CD4-positive, alpha-beta T cell treated with Interleukin-2 at 100 ng/mL for 4 hours (primary cell): ENCODE results near the gene LRRC66.

ENCODE experiments used
- DNase-seq: peaks from one replicate; pipeline ENCODE4 v3.0.0-alpha.2; 2020; ENCODE audit warnings: low spot score

Gene LRRC66

DNA sequence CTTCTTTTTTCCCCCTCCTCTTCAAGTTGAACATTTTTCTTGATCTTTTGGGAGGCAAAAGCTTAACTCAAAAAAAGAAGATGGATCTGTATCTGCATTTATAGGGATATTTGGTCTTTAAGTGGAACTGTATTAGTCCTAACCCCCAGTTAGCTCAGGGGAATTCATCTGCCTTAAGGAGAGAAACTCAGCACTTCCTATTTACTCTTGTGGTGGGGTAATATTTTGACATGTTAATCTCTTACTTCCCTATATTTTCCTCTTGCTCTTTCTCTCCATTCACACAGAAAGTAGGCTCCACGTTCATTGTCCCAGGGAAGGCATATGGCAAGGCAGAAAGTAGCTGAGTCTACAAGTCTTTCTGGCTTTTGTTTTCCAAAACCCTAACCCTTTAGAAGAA, 5.3 kb downstream of the LRRC66 start:
- DNase-seq: no peak

GRCh38 chr4:52012651-52013050, 7.5 kb downstream of the LRRC66 start:
- no peak for DNase-seq

DNA sequence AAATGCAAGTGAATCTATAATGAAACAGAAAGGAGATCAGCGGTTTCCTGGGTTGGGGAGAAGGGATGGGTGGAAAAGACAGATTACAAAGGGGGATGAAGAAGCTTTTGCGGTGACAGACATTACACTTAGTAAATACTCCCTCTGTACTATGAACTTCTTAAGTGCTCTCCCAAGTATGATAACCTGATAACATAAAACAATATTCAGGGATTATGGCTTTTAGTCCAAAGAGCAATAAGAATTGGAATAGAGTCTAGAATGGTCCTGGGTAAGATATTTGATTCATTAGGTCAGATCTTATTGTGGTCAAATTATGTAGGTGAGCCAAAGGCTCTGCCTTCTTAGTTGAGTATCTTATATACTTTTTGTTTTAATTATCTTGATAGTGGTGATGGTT, 9.2 kb downstream of the LRRC66 start:
- no peak for DNase-seq

- DNase-seq: no peak
Measured at GRCh38 chr4:52006887-52007286, 13.3 kb downstream of the LRRC66 start.

DNA sequence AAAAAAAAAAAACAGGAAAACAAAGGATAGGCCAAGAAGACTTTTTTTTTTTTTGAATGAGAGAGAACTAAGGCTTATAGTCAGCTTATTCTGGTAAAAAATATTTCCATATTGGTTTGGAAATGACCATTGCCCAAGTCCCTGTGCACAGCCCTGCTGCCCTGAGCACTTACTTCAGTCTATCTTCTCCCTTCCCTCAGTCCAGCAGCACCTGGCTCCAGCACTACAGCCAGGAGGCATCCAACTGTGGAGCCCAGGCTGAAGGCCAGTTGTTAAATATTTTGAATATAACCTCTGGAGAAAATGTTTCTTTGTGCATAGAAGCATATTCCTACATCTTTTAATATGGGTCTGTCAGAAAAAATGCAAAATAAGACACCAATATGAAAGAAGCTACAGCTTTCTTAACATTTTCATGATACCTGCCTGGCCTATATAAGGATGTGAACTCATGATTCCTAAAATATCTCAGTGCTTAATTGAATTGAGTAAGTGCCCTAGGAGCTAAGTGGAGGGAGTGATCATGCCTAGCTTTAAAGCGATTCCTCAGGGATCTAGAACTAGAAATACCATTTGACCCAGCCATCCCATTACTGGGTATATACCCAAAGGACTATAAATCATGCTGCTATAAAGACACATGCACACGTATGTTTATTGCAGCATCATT, 14.4 kb downstream of the LRRC66 start:
- no peak for DNase-seq

GRCh38 chr4:52004414-52004813, 15.7 kb downstream of the LRRC66 start:
- DNase-seq: no peak

- DNase-seq: no peak
Measured at GRCh38 chr4:52001616-52002015, 18.5 kb downstream of the LRRC66 start.

- DNase-seq: no peak
Measured at GRCh38 chr4:51999250-51999649, 20.9 kb downstream of the LRRC66 start.

GRCh38 chr4:51998837-51999236, 21.3 kb downstream of the LRRC66 start:
- DNase-seq: no peak

GRCh38 chr4:51997647-51998046, 22.5 kb downstream of the LRRC66 start:
- DNase-seq: no peak

GRCh38 chr4:51995647-51996220, 24.4 kb downstream of the LRRC66 start:
- no peak for DNase-seq

- no peak for DNase-seq
Measured at GRCh38 chr4:51965862-51966261, 54.3 kb downstream of the LRRC66 start.

- no peak for DNase-seq
Measured at GRCh38 chr4:51963841-51964517, 56.2 kb downstream of the LRRC66 start.

DNA sequence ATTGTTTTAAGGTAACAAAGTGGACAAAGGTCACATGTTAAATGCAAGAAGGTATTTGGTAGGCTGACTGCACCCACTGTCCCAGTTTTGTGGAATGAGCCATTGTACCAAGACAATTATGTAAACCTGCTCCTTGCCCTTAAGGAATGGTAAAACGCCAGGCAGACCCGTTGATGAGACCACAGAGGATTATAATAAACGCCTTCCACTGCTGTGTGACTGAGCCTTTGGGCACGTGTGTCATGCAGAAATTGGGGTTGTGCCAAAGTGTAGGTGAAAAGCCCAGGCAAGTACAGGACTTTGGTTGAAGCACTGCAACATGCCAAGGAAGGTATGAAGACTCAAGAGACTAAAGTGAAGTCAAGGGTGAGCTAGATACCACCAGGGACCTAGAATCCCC, 59.7 kb downstream of the LRRC66 start:
- no peak for DNase-seq

DNA sequence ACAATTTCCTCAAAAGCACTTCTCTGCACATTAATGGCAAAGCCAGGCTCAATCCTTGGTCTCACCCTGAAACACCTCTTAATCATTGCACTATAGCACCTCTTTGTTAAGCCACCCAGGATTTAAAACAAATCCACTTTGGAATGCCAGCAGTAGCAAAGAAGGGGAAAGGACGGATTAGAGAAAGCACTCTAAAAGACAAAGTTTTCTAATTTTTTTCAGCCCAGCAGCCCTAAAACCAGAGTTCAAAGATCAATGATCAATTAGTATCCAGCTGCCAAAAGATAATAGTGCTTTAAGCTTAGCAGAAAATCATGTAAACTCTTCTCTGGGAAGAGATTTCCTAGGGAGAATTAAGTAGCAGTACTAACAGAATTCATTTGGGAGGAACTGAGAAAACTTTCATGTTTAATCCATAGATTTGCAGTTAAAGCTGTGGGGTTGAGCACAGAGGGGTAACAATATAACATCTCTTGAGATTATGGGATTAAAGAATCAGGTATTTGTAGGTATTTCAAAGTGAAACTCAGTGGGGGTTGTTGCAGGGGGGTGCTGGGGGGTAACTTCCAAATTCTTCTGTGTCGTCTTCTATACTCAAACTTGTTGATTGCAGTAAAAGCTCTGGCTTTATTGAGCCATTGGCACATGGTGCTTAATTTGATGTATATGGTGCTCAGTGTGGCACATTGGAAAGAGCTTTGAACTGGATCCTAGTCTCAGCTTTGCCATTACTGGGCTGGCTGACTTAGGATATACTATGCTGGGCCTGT, 61.8 kb downstream of the LRRC66 start:
- DNase-seq: no peak
